Astrocyte of the cerebellum (primary cell): ENCODE results near the gene CSAD.
A peak's percentile ranks its signal among the peaks of the same experiment; 100 is the strongest.

Experiments used
- DNase-seq: peaks from one replicate; pipeline ENCODE4 v3.0.0-alpha.2; 2011; ENCODE audit warnings: low read depth
- H3K4me3 ChIP-seq: 2 replicates; pipeline ENCODE4 v1.5.1; 2011; ENCODE audit warnings: mild to moderate bottlenecking, low read depth, low read length, moderate library complexity
- CTCF ChIP-seq: IDR thresholded peaks from 2 replicates; pipeline ENCODE4 v1.5.1; 2012; ENCODE audit warnings: low read length, low read depth, moderate library complexity, mild to moderate bottlenecking; ENCODE audit errors: missing control alignments
- in situ Hi-C: cut with HindIII; loops from 2 replicates; pipeline ENCODE4 v1.10.0; 2017; ENCODE audit warnings: low sequenced_read_pairs

The CSAD gene

GRCh38 chr12:53218551-53219291 is 38.0 kb upstream of the CSAD start:
- DNase-seq: no peak
- in situ Hi-C loops: no loop called here
- H3K4me3 ChIP-seq: peak overlapping the region; percentile 74
- TF ChIP-seq CTCF: no peak

- DNase-seq: no peak
- no peak for TF ChIP-seq CTCF
- H3K4me3 ChIP-seq: peak overlapping the region; percentile 74
- in situ Hi-C loops: no loop called here
Observed at GRCh38 chr12:53217931-53218307, 37.2 kb upstream of the CSAD start.

DNA sequence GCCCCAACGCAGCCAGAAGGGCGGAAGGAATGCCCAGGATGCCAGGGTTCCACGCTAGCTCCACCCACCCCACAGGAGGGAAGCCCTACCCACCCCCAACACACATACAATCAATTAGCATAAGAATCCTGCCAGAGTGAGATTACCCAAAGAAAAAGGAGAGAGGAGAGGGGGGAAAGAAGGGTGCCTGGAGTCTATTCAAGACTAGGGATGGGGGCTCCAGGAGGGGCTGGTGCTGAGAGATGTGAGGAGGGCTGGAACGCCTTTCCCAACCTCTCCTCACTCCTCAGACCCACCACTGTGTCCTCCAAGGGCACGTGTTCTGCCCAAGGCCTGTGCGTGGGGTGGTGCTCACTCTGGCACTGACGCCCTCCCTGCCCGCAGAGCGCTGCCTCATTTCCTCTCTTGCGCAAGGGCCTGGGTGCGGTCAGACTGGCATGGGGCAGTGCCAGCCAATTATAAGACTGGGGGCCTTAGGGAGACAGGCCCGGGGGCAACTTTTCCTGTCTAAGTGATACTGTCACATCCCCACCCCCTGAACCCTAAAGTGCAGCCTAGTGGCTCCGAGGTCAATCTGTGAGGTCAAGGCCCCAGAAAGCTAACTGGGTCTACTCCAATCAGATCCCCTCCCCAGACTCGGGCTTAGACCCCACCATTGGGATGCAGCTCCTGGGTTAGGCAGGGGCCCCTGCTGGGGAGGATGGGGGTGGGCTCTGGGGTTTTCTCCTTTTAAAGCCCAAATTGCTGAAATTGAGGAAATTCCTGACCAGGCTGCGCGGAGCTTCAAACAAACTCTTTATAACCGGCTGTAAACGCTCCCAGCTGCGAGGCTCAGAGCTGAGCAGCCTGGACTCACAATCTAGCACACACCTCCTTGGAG is 36.6 kb upstream of the CSAD start:
- no peak for DNase-seq
- no peak for TF ChIP-seq CTCF
- in situ Hi-C loops: no loop called here
- H3K4me3 ChIP-seq: peak overlapping the region; percentile 74

DNA sequence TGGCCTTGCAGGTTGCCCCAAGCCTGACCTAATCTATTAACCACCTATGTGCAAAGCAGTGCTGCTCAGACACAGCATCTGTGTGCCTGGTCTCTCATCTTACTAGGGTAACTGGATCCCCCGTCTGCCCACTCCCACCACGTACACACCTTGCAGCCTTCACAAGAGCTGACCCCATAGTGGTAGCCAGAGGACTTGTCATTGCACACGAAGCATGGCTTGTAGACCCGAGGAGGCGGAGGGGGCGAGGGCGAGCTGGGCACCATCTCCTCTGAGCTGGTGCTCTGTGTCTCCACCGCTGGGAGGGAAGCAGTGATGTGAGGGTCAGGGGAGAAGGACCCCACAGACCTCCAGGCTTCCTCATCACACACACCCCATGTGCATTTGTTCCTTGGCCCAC is 34.8 kb upstream of the CSAD start:
- no peak for DNase-seq
- in situ Hi-C loops: no loop called here
- no peak for TF ChIP-seq CTCF
- no peak overlapping the region for H3K4me3 ChIP-seq

GRCh38 chr12:53214687-53215455 is 34.1 kb upstream of the CSAD start:
- in situ Hi-C loops: no loop called here
- H3K4me3 ChIP-seq: no peak overlapping the region
- TF ChIP-seq CTCF: no peak
- no peak for DNase-seq

GRCh38 chr12:53214221-53214620 is 33.5 kb upstream of the CSAD start:
- TF ChIP-seq CTCF: no peak
- no peak overlapping the region for H3K4me3 ChIP-seq
- DNase-seq: no peak
- in situ Hi-C loops: no loop called here
